GM12864 (cell line): ENCODE measurements around the gene SNAPC4.

Experiments used
- DNase-seq: peaks from one replicate; pipeline ENCODE4 v3.0.0-alpha.2; 2011; ENCODE audit warnings: low read depth
- H3K4me3 ChIP-seq: 2 replicates; pipeline ENCODE4 v1.5.1; 2011; ENCODE audit warnings: mild to moderate bottlenecking, low read depth, low read length, control low read depth
- CTCF ChIP-seq: IDR thresholded peaks from 2 replicates; pipeline ENCODE4 v1.5.1; 2011; ENCODE audit warnings: low read depth, mild to moderate bottlenecking, moderate library complexity, low read length, control low read depth, inconsistent platforms; ENCODE audit errors: missing control alignments

The SNAPC4 gene

GRCh38 chr9:136395020-136395340, 5.0 kb downstream of the SNAPC4 start:
- no peak for TF ChIP-seq CTCF
- no peak overlapping the region for H3K4me3 ChIP-seq
- DNase-seq: no peak

DNA sequence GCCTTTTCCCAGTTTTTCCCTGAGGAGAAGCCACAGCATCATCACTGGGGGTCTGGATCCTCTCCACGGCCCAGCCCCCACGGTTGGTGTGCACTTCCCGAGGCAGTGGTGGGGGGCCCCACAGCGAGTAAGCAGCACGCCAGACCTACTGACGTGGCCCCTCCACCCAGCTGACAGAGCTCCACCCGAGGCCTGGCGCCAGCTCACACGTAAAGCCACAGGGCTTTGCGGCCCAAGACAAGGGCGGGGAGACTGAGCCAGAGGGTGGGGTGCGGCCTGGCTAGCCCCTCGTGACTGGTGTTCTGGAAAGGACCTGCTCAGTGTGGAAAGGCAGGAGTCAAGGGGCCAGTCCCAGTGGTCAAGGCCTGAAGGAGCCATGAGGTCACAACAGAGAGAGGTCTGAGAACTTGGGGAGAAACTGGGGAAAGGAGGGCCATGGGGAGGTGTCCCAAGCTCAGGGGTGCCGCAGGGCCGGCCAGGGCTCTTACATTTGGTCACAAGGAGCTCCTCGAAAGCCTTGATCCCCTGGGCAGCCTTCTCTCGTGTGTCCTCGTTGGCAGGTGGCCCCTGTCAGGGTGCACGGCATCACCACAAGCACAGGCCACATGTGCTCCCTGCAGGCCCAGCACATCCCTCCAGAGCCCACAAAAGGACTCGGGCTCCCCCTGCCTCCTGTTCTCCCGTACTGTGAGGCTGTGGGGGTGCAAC, 5.5 kb downstream of the SNAPC4 start:
- DNase-seq: no peak
- no peak overlapping the region for H3K4me3 ChIP-seq
- no peak for TF ChIP-seq CTCF

GRCh38 chr9:136393531-136393930, 6.4 kb downstream of the SNAPC4 start:
- no peak for DNase-seq
- no peak for TF ChIP-seq CTCF
- H3K4me3 ChIP-seq: no peak overlapping the region

DNA sequence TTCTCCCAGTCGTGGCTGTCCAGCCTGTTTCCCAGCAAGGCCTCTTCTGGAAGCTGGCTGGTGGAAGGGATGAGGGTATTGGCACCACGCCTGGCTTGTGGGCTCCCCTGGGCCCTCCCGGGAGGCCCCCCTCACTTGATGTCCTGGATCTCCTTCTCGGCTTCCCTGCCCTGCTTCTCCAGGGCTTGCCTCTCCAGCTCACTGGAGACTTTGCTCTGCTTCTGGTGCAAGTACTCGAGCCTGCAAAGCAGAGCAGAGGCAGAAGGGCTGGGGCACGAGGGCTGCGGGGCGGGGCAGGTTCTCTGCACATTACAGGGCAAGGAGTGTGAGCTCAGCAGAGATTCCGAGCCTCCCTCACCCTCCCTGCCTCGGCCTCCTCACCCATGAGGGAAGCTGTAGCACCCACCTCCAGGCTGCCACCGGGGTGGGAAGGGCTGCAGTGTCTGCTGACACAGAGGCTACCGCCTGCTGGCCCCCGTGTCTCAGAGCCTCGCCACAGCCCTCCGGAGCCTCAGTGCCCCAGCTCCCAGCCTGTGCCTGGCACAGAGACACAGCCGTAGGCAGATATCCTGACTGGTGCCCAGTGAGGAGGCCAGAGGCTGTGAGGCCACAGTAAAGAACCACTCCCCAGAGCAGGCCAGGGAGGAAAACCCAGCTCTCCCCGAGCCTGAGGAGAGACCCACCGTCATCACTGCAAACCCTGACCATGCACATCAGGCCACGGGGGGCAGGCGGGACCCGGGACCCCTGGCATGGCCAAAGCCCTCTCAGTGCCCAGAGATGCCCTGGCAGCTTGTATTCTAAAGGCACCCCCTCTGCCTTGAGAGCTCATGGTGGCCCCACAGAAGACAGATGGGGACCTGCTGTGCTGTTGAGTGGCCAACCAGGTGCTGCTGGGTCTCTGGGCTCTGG, 7.2 kb downstream of the SNAPC4 start:
- no peak overlapping the region for H3K4me3 ChIP-seq
- no peak for DNase-seq
- no peak for TF ChIP-seq CTCF

DNA sequence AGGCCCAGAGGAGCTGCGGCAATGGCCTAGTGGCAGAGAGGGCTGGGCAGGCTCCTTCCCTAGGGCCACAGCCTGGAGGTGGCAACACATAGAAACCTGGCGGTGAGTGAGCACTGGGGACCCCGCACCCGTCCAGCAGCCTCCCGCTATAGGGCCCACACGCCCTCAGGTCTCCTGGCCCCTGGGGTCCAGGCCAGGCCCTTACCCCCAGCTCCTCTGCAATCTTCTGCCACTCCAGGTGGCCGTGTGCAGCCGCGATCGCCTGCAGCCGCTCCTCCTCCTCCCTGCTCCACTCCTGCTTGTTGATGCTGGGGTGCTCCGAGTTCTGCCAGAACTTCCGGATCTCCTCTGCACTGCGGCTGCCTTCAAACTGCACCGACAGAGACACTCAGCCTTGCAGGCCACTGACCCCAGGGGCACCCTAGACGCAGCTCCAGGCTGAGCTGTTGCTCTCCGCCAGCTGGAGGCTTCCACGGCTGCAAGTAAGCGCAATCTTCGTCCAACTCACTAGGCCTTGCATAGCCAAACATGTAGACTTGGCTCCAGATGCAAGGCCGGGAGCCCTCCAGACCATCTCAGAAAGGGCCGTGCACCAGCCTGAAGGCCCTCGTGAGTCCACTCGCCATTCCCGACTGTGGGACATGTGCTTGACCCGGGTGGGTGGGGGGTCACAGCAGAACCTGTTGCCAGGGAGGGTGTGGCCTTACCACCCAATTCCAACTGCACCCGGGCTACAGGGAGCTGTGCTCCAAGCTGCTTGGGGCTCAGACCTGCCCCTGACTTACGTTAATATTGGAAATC, 8.0 kb downstream of the SNAPC4 start:
- no peak for DNase-seq
- no peak for TF ChIP-seq CTCF
- no peak overlapping the region for H3K4me3 ChIP-seq

GRCh38 chr9:136389396-136389795, 10.6 kb downstream of the SNAPC4 start:
- TF ChIP-seq CTCF: no peak
- no peak overlapping the region for H3K4me3 ChIP-seq
- DNase-seq: no peak
